ENCODE data around the gene LRP2BP. TPM values are rescaled to one million over a fixed set of nuclear protein-coding genes. Genes with fewer than 3 reads are reported as not detected.

LRP2BP gene
- total and polyA plus RNA-seq, 2 of the 13 experiments (the other 11 are each of a cell fraction or from before 2014, with no cell fraction given) = 0.22 to 0.29 TPM

DNA sequence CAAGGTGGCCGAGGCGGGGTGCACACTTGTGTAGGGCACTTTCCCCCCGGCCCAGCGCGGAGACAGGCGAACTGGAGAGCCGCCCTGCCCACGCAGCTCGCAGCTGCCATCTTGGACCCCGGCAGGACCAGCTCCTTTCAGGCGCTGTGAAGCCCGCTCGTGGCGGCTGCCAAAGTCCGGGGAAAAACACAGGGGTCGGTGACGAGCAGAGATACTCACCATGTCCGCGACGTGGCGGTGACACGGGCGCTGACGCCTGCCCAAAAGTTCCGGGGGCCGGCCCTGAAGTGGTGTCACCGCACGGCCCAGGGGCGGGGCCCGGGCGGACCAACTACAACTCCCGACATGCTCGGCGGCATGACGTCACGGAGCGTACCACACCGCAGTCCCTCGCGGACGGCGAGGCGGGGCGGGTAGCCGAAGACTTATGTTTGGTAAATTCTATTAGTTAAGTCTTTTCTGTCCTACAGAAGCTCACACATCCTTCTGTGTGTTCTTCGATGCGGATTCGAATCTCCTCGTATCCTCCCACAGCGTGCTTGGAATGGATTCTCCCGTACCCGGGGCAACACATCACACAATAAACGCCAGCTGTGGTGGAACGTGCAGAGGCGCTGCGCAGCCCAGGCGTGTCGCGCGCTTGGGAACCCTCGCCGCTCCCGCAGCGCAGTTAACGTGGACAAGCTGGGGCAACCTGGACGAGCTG lies 30.1 kb upstream of the LRP2BP start, which contains the start of gene UFSP2 (continued):
- TF ChIP-seq, protein P1, sequence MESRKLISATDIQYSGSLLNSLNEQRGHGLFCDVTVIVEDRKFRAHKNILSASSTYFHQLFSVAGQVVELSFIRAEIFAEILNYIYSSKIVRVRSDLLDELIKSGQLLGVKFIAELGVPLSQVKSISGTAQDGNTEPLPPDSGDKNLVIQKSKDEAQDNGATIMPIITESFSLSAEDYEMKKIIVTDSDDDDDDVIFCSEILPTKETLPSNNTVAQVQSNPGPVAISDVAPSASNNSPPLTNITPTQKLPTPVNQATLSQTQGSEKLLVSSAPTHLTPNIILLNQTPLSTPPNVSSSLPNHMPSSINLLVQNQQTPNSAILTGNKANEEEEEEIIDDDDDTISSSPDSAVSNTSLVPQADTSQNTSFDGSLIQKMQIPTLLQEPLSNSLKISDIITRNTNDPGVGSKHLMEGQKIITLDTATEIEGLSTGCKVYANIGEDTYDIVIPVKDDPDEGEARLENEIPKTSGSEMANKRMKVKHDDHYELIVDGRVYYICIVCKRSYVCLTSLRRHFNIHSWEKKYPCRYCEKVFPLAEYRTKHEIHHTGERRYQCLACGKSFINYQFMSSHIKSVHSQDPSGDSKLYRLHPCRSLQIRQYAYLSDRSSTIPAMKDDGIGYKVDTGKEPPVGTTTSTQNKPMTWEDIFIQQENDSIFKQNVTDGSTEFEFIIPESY (CRISPR knock-in tag; IDR thresholded peaks at IDR 0.05) = 0 out of 2 replicates have a peak, but pooled peaks have one; percentile 3
- TF ChIP-seq, protein P2, sequence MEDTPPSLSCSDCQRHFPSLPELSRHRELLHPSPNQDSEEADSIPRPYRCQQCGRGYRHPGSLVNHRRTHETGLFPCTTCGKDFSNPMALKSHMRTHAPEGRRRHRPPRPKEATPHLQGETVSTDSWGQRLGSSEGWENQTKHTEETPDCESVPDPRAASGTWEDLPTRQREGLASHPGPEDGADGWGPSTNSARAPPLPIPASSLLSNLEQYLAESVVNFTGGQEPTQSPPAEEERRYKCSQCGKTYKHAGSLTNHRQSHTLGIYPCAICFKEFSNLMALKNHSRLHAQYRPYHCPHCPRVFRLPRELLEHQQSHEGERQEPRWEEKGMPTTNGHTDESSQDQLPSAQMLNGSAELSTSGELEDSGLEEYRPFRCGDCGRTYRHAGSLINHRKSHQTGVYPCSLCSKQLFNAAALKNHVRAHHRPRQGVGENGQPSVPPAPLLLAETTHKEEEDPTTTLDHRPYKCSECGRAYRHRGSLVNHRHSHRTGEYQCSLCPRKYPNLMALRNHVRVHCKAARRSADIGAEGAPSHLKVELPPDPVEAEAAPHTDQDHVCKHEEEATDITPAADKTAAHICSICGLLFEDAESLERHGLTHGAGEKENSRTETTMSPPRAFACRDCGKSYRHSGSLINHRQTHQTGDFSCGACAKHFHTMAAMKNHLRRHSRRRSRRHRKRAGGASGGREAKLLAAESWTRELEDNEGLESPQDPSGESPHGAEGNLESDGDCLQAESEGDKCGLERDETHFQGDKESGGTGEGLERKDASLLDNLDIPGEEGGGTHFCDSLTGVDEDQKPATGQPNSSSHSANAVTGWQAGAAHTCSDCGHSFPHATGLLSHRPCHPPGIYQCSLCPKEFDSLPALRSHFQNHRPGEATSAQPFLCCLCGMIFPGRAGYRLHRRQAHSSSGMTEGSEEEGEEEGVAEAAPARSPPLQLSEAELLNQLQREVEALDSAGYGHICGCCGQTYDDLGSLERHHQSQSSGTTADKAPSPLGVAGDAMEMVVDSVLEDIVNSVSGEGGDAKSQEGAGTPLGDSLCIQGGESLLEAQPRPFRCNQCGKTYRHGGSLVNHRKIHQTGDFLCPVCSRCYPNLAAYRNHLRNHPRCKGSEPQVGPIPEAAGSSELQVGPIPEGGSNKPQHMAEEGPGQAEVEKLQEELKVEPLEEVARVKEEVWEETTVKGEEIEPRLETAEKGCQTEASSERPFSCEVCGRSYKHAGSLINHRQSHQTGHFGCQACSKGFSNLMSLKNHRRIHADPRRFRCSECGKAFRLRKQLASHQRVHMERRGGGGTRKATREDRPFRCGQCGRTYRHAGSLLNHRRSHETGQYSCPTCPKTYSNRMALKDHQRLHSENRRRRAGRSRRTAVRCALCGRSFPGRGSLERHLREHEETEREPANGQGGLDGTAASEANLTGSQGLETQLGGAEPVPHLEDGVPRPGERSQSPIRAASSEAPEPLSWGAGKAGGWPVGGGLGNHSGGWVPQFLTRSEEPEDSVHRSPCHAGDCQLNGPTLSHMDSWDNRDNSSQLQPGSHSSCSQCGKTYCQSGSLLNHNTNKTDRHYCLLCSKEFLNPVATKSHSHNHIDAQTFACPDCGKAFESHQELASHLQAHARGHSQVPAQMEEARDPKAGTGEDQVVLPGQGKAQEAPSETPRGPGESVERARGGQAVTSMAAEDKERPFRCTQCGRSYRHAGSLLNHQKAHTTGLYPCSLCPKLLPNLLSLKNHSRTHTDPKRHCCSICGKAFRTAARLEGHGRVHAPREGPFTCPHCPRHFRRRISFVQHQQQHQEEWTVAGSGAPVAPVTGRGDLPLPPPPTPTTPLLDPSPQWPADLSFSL (CRISPR knock-in tag; IDR thresholded peaks at IDR 0.05) = no peak; the same call in 1 of the 2 replicates
- TF ChIP-seq PITX1 (CRISPR knock-in tag; IDR thresholded peaks at IDR 0.05) (peak; percentile 79; the same call in 1 of the 2 replicates), ZNF33B (CRISPR knock-in tag; IDR thresholded peaks at IDR 0.05) (peak; percentile 90; the same call in 1 of the 2 replicates), YEATS4 (CRISPR knock-in tag; IDR thresholded peaks at IDR 0.05; ENCODE audit: borderline replicate concordance) (peak; percentile 74; the same call in 1 of the 2 replicates), ATF1 (CRISPR knock-in tag; IDR thresholded peaks at IDR 0.05) (peak; percentile 98), FOXC1 (CRISPR knock-in tag; IDR thresholded peaks at IDR 0.05; ENCODE audit: borderline replicate concordance) (peak; percentile 92), POLR2AphosphoS5 (IDR thresholded peaks at IDR 0.05; ENCODE audit: low read depth, low read length) (peak; percentile 60; the same call in 1 of the 2 replicates)
- TF ChIP-seq, protein P3, sequence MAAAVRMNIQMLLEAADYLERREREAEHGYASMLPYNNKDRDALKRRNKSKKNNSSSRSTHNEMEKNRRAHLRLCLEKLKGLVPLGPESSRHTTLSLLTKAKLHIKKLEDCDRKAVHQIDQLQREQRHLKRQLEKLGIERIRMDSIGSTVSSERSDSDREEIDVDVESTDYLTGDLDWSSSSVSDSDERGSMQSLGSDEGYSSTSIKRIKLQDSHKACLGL (CRISPR knock-in tag; IDR thresholded peaks at IDR 0.05) = peak; percentile 80; the same call in 1 of the 2 replicates
- TF ChIP-seq, protein P4, sequence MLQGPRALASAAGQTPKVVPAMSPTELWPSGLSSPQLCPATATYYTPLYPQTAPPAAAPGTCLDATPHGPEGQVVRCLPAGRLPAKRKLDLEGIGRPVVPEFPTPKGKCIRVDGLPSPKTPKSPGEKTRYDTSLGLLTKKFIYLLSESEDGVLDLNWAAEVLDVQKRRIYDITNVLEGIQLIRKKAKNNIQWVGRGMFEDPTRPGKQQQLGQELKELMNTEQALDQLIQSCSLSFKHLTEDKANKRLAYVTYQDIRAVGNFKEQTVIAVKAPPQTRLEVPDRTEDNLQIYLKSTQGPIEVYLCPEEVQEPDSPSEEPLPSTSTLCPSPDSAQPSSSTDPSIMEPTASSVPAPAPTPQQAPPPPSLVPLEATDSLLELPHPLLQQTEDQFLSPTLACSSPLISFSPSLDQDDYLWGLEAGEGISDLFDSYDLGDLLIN (CRISPR knock-in tag; IDR thresholded peaks at IDR 0.05; ENCODE audit: borderline replicate concordance) = peak; percentile 63; the same call in 1 of the 2 replicates
- TF ChIP-seq, protein P5, sequence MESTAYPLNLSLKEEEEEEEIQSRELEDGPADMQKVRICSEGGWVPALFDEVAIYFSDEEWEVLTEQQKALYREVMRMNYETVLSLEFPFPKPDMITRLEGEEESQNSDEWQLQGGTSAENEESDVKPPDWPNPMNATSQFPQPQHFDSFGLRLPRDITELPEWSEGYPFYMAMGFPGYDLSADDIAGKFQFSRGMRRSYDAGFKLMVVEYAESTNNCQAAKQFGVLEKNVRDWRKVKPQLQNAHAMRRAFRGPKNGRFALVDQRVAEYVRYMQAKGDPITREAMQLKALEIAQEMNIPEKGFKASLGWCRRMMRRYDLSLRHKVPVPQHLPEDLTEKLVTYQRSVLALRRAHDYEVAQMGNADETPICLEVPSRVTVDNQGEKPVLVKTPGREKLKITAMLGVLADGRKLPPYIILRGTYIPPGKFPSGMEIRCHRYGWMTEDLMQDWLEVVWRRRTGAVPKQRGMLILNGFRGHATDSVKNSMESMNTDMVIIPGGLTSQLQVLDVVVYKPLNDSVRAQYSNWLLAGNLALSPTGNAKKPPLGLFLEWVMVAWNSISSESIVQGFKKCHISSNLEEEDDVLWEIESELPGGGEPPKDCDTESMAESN (CRISPR knock-in tag; conservative IDR thresholded peaks at IDR 0.05) = peak; percentile 64; the same call in 1 of the 2 replicates
- TF ChIP-seq, protein P6, sequence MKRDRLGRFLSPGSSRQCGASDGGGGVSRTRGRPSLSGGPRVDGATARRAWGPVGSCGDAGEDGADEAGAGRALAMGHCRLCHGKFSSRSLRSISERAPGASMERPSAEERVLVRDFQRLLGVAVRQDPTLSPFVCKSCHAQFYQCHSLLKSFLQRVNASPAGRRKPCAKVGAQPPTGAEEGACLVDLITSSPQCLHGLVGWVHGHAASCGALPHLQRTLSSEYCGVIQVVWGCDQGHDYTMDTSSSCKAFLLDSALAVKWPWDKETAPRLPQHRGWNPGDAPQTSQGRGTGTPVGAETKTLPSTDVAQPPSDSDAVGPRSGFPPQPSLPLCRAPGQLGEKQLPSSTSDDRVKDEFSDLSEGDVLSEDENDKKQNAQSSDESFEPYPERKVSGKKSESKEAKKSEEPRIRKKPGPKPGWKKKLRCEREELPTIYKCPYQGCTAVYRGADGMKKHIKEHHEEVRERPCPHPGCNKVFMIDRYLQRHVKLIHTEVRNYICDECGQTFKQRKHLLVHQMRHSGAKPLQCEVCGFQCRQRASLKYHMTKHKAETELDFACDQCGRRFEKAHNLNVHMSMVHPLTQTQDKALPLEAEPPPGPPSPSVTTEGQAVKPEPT (CRISPR knock-in tag; IDR thresholded peaks at IDR 0.05; ENCODE audit: low read depth) = 0 out of 2 replicates have a peak, but pooled peaks have one; percentile 82

Data from HepG2 (cell line).